GM19193 (cell line): ENCODE measurements around the gene MCUB.

Experiments used
- POLR2A ChIP-seq: IDR thresholded peaks from 4 replicates; pipeline ENCODE4 v1.6.1; 2011; ENCODE audit not compliant: insufficient read depth, insufficient read length; ENCODE audit errors: extremely low read depth

The MCUB gene

DNA sequence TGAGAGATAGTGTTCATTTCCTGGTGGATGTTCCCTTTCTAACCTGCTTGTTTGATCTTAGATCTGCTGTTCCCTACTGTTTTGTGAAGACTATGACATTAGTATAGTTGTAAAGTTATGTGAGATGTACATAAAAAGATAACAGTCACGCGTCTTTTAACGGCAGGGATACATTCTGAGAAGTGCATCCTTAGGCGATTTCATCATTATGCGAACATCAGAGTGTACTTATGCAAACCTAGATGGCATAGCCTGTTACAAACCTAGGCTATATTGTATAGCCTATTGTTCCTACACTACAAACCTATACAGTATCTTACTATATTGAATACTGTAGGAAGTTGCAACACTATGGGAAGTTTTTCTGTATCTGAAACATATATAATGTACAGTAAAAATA lies 50.4 kb downstream of the MCUB start:
- TF ChIP-seq POLR2A: no peak

DNA sequence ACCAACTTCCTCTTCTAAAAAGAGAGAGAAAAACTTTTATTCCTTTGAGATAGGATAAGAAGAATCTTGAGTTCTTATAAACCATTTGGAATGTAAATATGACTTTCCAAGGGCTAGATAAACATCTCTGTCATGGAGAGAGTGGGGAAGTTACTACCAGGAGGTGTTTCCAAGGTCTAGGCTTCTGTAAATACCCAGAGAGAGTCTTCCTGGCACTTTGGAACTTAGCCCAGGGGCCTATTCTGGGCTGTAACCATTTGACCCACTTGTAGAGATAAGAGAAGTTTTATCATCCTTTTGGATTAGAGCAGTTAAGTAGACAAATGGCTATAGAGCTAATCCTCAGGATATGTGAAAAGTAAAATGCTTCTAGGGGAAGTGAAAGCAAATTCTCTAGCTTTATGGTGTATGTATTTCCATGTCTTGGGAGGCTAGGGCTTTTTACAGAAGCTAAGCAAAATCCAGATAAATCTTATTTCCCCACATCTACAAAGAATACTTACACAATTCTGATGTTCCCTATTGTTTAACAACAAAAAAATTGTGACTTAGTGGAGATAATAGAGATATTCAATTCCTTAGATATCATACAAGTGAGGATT lies 51.1 kb downstream of the MCUB start:
- TF ChIP-seq POLR2A: no peak

DNA sequence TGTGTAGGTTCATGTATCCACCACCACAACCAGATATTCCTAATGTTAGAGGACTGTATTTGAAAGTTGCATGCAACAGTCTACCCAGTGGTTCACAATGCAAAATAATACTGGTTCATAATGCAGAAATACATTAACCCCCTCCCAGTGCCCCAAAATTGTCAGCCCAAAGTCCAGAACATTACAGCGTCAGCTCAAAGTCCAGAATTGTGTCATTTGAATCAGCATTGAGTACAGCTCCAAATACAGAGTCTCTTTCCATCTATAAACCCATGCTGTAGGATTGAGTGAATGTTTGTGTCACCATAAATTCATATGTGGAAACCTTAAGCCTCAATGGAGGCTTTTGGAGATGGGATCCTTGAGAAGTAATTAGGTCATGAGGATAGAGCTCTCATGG lies 54.0 kb downstream of the MCUB start:
- no peak for TF ChIP-seq POLR2A

DNA sequence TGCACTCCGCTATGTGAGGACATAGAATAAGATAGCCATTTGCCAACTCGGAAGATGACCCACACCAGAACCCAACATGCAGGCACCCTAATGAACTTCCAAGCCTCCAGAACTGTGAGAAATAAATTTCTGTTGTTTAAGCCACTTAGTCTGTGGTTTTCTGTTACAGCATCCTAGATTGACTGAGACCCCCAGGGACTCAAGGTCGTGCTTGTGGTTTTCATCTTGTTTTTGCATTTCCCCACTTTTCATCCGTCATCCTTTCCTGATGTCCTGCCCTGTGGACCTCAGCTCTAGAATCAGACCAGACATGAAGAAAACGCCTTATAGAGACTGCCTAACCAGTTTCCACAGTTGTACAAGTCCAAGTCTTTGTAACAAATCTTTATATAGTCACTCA lies 54.4 kb downstream of the MCUB start:
- no peak for TF ChIP-seq POLR2A

DNA sequence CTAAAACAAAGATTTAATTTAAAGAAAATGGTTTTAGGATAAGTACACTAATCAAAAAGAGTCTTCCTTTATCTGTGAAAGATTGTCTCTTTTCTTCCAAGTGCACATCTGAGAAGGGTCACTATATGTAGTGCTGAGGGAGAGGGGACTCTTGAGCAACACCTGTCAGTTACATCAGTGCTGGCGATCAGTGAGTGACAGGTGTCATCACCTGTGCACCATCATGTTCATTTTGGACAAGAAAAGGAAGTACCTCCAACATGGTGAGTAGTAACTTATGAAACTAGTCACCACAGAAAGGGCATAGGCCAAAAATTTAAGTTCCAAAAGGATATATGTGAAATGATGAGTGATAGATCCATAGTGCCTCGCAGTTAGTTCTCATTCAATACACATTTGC lies 55.7 kb downstream of the MCUB start:
- TF ChIP-seq POLR2A: no peak

DNA sequence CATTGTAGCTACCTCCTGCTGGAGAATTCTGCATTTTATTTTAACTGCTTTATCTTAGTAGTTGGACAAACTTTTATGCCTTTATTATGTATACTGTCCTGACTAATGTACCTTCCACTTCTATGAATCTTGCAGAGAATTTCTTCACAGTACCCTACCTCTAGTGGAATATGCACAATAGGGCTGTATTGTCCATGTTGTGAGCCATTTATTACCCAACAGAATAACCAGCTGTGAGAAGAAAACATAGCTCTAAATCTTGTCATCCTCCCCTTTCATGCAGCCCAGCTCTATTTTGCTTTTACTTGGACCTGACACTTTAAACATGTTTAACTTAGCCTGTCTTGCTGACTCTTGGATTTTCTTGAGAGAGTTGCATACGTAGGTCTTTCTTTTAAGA lies 56.2 kb downstream of the MCUB start:
- no peak for TF ChIP-seq POLR2A

DNA sequence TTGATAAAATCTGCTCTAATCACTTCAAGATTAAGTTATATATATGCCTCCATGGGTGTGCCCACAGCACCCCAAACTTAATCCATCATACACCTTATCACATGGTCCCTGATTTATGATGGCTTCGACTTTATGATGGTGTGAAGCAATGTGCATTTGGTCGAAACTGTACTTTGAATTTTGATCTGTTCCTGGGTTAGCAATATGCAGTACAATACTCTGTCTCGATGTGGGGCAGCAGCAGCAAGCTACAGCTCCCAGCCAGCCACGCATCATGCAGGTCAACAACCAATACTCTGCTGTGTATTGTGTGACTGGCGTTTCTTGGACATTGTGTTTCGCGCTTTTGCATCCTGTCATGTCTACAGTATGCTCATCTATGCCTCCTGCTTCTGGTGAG lies 62.6 kb downstream of the MCUB start:
- no peak for TF ChIP-seq POLR2A

DNA sequence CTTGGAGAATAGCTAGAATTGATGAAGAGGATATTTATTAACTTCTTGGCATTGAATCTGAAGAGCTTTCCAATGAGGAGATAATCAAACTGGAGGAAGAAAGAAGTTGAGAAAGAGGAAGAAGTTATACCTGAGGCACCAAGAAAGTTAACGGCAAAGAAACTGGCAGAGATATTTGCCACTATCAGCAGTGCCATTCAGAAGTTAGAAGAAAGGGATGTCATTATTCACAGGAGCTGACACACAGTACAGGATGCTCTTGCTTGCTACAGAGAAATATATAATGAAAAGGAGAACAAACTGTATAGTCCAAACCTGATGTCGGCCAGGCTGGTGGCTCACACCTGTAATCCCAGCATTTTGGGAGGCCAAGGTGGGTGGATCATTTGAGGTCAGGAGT lies 64.5 kb downstream of the MCUB start:
- TF ChIP-seq POLR2A: no peak

DNA sequence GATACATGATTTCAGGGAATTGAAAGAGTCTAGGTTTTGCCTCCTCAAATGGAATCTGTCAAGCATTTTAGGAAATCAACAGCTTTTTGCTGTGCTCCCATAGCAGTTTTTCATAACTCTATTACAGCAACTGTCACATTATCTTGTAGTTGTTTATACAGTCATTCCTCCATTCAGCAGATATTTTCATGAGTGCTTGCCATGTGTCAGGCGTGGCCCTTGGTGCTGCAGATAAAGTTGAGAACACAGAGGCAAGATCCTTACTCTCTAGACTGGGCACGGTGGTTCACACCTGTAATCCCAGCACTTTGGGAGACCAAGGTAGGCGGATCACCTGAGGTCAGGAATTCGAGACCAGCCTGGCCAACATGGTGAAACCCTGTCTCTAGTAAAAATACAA lies 67.3 kb downstream of the MCUB start:
- TF ChIP-seq POLR2A: no peak

DNA sequence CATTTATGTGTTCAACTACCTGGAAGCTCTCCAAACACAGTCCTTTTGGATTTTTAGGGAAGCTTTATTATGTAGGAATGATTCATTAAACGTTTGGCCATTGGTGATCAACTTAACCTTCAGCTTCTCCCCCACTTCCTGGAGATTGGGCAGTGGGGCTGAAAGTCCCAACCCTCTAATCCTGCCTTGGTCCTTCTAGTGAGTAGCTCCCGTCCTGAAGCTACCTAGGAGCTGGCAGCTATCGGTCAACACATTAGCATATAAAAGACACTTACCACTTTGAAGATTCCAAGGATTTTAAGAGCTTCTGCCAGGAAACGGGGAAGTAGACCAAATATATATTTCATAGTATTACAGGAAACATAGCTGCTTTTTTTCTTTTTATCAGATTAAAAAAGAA lies 69.7 kb downstream of the MCUB start:
- no peak for TF ChIP-seq POLR2A

DNA sequence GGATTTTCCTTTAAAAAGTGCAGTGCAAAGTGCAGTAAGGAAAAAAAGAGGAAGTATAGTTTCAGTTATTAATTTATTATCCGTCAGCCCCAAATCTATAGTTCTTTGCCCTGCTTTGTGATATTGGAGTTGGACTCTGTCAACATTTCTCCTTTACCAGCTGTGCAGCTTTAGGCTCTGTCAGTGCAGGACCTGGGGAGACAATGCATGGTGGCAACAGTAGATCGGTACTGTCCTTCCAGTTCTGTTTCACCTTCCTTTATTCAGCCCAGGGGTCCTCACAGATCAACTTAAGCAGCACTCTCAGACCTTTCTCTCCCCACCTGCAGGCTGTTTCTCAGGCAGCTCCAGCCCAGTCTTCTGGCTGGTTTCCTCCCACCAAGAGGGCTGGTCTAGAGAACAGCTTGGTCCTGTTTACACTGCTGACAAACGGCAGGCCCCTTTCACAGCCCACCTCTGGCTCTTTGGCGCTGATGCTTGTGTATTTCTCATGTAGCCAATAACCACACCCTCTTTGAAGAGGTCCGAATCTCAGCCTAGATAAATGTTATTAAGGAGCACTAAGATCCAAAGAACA lies 71.6 kb downstream of the MCUB start:
- TF ChIP-seq POLR2A: no peak

DNA sequence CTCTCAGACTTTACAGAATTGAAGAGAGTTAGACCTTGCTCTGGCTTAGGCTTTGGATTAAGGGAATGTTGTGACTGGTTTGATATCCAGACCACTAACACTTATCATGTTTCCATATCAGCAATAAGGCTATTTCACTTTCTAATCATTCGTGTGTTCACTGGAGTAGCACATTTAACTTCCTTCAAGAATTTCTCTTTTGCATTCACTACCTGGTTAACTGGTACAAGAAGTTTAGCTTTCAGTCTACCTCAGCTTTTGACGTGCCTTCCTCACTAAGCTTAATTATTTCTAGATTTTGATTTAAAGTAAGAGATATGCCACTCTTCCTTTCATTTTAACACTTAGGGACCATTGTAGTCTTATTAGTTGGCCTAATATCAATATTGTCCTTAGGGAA lies 80.6 kb downstream of the MCUB start:
- no peak for TF ChIP-seq POLR2A

DNA sequence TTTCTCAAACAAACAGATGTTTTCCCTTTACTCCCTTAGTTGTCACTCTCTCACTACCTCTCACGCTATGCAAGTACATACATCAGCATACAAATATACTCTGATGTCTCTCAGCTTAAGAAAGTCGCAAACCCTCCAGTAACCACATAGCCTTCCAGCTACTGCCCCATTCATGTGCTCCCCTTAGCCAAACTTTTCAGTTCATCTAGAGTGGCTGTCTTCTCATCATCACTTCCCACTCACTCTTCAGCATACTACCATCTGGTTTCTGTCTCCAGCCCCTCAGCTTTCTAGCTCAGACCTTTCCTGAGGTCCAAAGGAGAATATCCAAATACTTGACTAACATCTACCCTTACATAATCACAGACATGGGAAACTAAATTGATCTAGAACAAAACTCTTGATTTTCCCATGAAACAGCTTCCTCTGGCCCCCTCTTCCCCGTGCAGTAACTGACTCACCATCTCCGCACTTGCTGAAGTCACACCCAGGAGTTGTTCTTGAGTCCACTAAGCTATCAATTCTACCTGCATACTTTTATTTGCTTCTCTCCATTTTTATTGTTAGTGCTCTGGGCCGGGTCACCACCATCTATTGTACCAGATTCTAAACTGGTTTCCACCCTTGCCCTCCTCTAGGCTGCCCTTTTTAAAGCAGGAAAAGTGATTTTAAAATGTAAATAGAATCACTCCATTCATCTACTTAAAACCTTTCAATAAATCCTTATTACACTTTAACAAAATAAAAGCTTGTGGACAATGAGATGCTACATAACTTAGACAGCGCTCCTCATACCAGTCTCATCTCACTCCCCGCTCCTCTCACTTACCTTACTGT lies 86.0 kb downstream of the MCUB start:
- TF ChIP-seq POLR2A: no peak

DNA sequence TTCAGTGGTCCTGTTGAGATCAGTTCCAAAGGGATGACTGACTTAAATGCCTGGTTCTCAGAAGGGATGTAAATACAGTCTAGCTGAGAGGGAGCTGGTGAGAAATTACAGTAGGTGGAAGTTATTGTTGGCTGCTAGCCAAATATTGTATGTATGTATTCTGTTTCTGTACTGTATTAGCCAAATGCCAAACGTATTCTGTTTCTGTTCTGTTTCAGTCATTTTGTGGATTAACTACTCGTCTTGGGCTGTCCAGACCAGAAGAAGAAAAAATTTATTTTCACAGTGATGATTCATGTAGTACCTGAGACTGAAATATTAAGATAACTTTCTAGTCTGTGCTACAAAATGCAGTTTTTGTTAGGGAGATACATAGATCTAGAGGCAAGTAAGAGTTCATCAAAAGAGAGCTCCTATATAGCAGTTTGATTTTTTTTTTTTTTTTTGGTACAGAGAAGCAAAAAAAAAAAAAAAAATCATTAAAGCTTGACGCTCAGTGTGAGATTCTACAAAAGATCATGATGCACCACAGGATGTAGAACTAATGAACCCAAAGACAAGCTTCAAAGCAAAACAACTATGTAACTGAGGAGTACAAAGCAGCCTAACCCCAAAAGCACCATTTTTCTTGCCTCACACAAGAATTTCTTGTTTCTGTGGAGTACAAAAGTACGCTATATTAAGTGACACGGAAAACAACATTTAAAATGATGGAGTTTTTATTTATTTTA lies 88.4 kb downstream of the MCUB start:
- TF ChIP-seq POLR2A: no peak

DNA sequence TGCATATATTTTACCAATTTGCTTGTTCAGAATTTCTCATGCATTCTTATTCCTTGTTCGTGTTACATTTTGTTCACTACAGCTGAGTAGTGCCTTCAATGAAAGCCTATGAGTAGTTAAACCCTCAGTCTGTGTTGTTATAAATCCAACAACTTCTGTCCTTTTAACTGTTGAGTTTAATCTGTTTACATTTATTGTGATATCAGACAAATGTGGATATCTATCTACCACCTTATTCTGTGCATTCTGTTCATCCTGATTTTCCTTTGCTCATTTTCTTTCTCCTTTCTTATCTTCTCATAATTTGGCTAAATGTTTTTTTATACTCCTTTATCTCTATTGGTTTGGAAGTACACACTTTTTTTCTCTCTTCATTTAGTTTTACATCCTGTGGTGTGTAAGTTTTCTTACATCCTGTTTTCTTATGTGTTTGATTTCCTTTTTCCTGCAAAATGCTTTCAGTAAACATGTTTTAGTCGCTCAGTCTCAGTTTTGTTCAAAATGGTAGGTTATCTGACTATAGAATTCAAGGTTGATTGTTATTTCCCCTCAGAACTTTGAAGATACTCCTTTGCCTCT lies 89.0 kb downstream of the MCUB start:
- TF ChIP-seq POLR2A: no peak
